HPDE6-E6E7 (cell line): Measurements from ENCODE around the gene UBE2K.
"Not testable (repeated sequence)": the region's sequence is repeated elsewhere in the genome, so short reads cannot be mapped to it uniquely, and the experiment has no call there.

Experiments used
- DNase-seq: peaks from one replicate; pipeline ENCODE4 v3.0.0; 2011; ENCODE audit warnings: missing footprints; ENCODE audit errors: extremely low spot score

Gene UBE2K

GRCh38 chr4:39697740-39698423 lies at the start of gene UBE2K:
Gene UBE2K (plus strand): TSS chr4:39698136. CDS start chr4:39698328, 192 bp downstream.
- DNase-seq: peak; percentile 89

GRCh38 chr4:39648213-39648612 lies 49.7 kb upstream of the UBE2K start:
- DNase-seq: no peak

- no peak for DNase-seq
Measured at GRCh38 chr4:39648827-39649558, 48.9 kb upstream of the UBE2K start.

GRCh38 chr4:39649639-39650265 lies 48.2 kb upstream of the UBE2K start:
- DNase-seq: no peak

GRCh38 chr4:39651586-39651985 lies 46.4 kb upstream of the UBE2K start:
- not testable (repeated sequence) for DNase-seq

- DNase-seq: no peak
Measured at GRCh38 chr4:39655211-39655610, 42.7 kb upstream of the UBE2K start.

- no peak for DNase-seq
Measured at GRCh38 chr4:39655876-39656275, 42.1 kb upstream of the UBE2K start.

GRCh38 chr4:39656638-39657037 lies 41.3 kb upstream of the UBE2K start:
- DNase-seq: not testable (repeated sequence)

GRCh38 chr4:39657465-39657864 lies 40.5 kb upstream of the UBE2K start:
- no peak for DNase-seq

GRCh38 chr4:39658756-39659155 lies 39.2 kb upstream of the UBE2K start:
- no peak for DNase-seq

GRCh38 chr4:39660045-39660444 lies 37.9 kb upstream of the UBE2K start:
- DNase-seq: no peak

GRCh38 chr4:39660757-39661156 lies 37.2 kb upstream of the UBE2K start:
- no peak for DNase-seq

- no peak for DNase-seq
Measured at GRCh38 chr4:39662683-39663082, 35.3 kb upstream of the UBE2K start.

- DNase-seq: no peak
Measured at GRCh38 chr4:39664828-39665731, 32.9 kb upstream of the UBE2K start.

GRCh38 chr4:39667706-39668105 lies 30.2 kb upstream of the UBE2K start:
- no peak for DNase-seq

GRCh38 chr4:39668887-39669286 lies 29.0 kb upstream of the UBE2K start:
- DNase-seq: no peak

- DNase-seq: not testable (repeated sequence)
Measured at GRCh38 chr4:39670296-39670695, 27.6 kb upstream of the UBE2K start.

GRCh38 chr4:39675681-39676080 lies 22.3 kb upstream of the UBE2K start:
- DNase-seq: not testable (repeated sequence)

GRCh38 chr4:39681003-39681402 lies 16.9 kb upstream of the UBE2K start:
- not testable (repeated sequence) for DNase-seq

GRCh38 chr4:39682138-39682537 lies 15.8 kb upstream of the UBE2K start:
- DNase-seq: no peak

GRCh38 chr4:39685990-39686389 lies 11.9 kb upstream of the UBE2K start:
- no peak for DNase-seq

- DNase-seq: no peak
Measured at GRCh38 chr4:39687014-39687413, 10.9 kb upstream of the UBE2K start.
